Measurements from ENCODE around the gene COL26A1.
"Not testable (repeated sequence)": the region's sequence is repeated elsewhere in the genome, so short reads cannot be mapped to it uniquely, and the experiment has no call there.

COL26A1 gene

DNA sequence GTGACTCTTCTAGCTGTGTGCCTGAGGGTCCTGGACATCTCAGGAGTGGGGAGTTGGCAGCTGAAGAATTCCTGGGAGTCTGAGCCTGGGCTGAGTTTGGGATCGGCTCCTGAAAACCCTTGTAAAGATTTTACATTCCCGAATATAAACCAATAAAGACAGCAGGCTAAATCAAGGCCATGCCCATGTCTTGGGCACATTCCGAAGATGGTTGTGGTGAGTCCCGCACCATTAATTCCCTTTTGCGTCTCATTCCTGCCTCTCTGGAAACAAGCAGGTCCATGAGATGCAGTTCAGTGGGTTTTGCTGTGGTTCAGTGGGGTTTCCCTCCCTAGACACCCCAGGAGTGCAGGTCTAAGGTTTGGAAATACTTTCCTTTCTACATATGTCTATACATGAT, 90.9 kb downstream of the COL26A1 start:
- DNase-seq = no peak

DNA sequence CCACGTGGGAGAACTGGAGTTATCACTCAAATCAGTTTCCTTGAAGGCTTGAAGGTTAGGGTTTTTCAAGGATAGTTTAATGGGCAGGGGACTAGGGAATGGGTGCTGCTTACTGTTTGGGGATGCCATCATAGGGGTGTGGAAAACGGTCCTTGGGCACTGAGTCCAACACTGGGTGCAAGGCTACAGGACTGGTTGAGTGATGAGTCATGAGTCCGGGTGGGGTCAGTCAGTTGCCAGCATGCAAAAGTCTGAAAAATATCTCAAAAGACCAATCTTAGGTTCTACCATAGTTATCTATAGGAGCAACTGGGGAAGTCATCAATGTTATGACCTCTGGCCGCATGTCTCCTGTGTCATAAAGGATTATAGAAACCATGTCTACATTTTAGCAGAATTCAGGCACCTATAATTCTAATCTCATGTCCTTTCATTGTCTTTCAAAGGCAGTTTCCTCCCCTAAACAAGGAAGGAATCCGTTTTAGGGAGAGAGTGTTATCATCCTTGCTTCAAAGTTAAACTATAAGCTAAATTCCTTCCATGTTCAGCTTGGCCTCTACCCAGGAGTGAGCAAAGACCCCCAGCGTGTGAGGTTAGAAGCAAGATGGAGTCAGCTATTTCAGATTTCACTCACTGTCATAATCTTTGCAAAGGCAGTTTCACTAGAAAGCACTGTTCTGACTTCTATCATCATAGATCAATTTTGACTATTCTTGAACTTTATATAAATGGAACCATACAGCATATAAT, 94.5 kb downstream of the COL26A1 start:
- DNase-seq = no peak

DNA sequence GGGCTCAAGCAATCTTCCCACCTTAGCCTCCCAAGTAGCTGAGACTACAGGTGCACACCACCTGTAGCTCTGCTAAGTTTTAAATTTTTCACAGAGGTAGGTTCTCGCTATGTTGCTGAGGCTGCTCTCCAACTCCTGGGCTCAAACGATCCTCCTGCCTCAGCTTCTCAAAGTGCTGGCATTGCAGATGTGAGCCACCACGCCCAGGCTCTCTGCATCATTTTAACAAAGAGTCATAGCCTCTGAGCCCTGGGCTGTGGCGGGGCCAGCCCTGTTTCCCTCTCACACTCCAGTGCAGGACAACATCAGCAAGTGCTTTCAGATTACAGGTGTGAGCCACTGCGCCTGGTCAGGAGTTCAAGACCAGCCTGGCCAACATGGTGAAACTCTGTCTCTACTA, 102.5 kb downstream of the COL26A1 start:
- DNase-seq = no peak

DNA sequence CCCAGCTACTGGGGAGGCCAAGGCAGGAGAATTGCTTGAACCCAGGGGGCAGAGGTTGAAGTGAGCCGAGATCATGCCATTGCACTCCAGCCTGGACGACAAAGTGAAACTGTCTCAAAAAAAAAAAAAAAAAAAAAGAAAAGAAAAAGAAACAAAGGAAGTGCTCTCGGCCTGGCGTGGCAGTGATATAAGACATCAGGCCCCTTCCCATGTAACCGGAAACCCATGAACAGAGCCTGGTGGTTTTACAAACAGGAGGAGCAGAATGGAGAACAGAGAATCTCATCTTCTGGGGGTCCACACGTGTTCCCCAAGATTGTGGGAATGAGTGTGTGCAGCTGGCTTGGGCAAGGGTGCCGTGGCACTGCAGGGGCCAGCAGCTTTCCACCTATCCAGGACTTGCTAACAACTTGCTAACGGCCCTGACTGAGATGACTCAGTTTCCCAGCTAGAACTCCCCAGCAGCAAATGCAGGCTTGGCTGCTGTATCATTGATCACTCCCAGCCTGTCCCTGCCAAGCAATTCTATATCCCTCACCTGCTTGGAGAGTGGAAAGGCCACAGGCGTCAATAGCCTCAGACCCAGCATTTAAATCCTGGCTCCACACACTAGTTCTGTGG, 103.0 kb downstream of the COL26A1 start:
- DNase-seq = peak in 1 of 5 experiments; percentile 31

DNA sequence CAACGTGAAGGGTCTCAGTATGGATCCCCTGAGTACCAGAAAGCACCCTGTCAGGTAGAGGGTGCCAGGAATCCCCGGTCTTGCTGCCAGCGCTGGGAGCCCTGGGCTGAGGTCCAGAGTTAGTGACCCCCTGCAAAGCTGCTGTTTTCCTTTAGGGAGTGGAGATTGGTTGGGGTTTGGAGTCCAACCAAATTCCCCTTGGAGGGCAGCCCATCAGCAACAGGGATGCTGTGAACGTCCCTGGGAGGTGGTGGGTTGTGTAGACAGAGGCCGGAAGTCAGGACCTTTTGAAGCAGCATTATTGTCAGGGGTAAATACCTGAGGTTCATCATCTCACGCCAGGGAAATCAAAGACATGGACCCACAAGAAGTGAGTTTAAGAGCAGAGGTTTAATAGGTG, 104.2 kb downstream of the COL26A1 start:
- no peak for DNase-seq

DNA sequence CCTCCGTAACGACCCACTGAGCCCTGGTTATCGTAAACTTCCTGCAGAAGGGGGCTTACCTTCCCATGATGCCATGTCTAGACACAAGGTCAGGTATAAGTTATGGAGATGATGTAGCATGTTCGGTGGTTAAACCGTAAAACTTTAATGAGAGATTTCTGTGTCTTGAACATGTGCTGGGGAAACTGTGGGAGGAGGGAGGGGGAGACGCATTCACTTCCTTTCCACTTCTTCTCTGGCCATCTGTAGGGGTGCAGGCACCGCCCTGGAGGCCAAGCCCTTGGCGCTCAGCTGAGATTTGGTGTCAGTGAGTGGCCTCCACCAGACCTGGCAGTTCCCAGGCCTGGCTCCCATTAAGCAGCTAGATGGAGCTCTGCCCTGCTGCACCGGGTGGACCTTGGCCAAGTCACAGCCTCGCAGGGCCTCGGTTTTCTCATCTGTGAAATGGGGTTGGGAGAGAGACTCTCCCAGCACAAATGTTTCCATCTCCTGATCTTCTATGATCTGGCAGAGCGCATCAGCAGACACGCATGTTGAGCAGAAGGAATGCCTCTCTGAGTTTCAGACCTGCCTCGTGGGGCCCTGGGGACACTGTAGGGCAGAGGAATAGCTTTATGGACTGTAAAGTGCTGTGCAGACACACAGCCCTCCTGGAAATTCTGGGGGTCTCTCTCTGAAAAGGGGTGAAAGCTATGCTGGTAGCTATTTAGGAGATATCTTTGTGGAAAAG, 106.0 kb downstream of the COL26A1 start:
- no peak for DNase-seq

DNA sequence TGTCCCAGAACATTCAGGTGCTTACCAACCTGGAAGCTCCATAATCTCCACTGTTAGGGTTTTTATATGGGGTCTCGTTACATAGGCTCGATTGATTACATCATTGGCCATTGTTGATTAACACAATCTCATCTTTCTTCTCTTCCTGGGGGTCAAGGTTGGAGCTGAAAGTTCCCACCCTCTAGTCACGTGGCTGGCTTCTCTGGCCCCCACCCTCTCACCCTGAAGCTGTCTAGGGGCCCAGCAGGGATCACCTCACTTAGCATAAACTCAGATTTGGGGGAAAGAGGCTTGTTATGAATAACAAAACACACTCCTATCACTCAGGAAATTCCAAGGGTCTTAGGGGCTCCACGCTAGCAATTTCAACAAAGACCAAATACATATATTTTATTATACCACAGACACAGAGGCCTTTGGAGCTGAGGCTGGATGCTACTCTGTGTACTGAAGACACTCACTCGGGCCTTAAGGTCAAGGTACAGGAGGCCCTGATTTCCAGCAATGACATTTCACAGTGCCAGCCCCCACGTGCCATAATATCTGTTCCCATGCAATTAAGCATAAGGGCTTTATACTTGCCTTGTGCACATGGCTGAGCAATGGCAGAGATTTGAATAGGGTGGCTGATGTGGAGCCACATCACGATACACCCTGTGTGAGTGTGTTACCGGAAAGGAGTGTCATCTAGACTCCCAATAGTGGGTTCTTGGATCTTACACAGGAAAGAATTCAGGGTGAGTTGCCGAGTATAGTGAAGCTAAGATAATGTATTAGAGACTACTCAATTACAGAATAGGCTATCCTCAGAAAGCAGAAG, 108.2 kb downstream of the COL26A1 start:
- DNase-seq = no peak

DNA sequence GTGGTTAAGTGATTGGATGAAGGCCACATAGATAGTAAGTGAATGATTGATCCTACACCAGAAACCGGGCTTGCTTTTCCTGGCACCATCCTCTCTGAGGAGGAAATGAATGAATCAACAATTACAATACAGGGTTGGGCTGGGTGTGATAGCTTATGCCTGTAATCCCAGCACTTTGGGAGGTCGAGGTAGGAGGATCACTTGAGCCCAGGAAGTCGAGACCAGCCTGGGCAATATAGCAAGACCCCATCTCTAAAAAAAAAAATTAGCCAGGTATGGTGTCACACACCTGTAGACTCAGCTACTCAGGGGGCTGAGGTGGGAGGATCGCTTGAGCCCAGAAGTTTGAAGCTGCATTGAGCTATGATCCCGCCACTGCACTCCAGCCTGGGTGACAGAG, 111.5 kb downstream of the COL26A1 start:
- no peak for DNase-seq

DNA sequence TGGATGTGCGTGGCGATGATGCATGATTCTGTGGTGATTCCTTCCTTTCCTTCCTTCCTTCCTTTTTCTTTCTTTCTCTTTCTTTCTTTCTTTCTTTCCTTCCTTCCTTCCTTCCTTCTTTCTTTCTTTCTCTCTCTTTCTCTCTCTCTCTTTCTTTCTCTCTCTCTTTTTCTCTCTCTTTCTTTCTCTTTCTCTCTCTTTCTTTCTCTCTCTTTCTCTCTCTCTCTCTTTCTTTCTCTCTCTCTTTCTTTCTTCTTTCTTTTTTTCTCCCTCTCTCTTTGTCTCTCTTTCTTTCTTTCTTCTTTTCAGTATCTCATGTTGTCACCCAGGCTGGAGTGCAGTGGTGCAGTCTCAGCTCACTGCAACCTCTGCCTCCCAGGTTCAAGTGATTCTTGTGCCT, 113.0 kb downstream of the COL26A1 start:
- DNase-seq = not testable (repeated sequence)

DNA sequence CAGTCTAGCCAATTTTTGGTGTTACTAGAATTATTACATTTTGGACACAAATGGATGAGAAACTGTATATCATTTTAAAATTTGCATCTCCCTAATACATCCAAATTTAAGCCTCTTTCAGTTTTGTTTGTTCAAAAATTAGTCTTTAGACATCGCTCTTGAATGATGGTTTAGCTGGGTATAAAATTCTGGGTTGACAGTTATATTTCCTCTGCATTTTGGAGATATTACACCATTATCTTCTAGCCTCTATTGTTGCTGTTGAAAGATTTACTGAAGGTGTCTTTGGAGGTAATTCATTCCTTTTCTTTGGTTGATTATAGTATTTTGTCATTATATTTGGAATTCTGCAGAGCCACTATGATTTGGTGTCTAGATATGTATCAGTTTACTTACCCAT, 116.5 kb downstream of the COL26A1 start:
- no peak for DNase-seq

DNA sequence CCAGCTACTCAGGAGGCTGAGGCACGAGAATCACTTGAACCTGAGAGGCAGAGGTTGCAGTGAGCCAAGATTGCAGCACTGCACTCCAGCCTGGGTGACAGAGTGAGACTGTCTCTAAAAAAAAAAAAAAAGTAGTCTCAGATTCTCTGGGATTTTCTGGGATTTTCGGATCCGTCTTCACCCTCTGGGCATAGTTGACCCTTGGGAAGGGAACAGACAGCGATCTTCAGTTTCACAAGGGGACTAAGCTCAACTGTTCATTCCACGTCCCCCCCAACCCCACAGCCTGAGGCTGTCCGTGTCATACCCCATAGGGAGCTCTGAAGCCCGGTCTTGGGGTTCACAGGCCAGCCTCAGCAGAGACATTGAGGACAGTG, 123.4 kb downstream of the COL26A1 start:
- not testable (repeated sequence) for DNase-seq

DNA sequence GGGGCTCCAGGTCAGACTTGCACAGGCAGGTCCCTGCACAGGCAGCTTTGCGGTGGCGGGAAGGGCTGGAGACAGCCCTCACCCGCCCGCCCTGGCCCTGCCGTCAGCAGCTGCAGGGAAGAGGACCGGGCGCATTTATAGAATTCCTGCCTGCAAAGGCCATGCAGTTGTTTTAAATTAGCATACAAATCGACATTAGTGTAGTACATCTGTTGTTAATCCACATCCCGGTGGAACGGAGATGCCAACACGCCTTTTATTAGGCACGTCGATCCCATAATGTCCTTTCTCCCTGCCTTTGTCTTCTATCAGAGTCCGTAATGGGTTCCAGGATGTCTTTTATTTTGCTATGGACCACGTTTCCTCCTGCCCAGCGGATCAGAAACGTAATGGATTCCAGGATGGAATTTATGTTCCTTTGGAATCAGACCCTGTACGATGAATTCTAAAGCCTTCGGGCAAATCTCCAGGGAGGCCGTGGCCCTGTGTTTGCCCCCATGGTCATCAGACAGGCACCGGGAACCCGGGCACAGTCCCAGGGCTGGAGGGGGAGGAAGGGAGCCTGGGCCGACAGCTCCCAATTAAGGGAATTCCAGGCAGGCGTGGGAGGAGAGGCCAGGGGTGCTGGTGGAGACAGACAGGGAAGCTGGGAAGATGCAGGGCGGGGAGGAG, 123.9 kb downstream of the COL26A1 start:
- DNase-seq = no peak

DNA sequence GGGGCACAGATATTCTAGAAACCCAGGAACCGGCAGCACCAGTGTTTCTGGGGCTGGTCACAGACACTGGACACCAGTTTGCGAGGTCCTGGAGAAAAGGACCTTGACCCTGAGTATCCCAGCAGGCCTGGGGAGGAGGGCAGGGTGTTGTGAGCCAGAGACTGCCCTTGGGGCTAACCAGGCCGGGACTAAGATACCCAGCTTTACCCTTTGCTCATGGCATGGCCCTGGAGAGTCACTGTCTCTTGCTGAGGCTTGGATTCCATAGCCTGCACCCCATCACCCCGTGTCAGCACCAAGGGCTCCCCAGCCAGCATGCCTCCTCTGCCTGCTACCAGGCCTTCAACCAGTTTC, 124.4 kb downstream of the COL26A1 start:
- no peak for DNase-seq

DNA sequence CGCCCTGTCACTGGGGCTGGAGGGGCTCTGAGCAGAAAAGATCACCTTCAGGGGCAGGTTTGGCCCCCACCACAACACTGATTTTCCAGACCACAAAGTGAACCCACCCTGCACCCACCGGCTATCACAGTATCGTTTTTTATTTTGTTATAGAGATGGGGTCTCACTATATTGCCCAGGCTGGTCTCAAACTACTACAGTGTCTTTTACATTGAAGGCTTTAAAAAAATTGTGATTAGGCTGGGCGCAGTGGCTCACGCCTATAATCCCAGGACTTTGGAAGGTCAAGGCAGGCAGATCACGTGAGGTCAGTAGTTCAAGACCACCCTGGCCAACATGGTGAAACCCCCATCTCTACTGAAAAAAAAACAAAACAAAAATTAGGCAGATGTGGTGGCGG, 125.1 kb downstream of the COL26A1 start:
- DNase-seq = no peak

DNA sequence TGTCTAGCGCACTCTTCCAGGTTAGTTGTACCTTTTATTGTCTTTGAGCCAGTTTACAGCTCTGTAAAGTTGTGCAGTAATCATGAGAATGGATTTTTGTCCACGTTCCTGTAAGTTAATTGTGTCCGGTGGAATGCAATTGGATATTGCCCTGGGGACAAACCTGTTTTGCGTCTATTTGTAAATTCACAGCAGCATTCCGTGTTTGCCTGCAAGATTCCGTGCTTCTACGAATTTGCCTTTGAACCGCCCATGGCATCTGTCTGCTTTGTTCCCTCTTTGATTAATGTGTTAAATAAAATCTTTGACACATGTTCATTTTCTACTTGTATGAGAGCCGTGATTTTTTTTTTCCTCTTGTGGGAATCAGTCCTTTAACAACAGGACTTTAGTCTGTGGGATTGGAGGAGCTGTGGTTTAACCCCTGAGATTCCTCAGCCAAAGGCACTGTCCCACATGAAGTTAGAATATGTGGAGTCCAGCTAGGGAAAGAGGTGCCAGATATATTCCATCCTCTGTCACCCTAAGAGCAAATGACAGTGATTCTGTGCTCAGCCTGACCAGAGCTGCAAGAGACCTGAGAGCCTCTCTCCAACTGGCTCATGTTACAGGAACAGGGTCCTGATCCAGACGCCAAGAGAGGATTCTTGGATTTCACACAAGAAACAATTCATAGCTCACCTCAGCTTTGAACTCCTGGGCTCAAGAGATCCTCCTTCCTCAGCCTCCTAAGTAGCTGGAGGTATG, 126.3 kb downstream of the COL26A1 start:
- DNase-seq = no peak

DNA sequence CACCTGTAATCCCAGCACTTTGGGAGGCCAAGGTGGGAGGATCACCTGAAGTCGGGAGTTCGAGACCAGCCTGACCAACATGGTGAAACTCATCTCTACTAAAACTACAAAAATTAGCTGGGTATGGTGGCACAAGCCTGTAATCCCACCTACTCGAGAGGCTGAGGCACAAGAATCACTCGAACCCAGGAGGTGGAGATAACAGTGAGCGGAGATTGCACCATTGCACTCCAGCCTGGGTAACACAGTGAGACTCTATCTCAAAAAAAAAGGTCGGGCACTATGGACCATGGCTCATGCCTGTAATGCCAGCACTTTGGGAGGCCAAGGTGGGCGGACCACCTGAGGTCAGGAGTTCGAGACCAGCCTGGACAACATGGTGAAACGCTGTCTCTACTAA, 127.8 kb downstream of the COL26A1 start:
- not testable (repeated sequence) for DNase-seq

DNA sequence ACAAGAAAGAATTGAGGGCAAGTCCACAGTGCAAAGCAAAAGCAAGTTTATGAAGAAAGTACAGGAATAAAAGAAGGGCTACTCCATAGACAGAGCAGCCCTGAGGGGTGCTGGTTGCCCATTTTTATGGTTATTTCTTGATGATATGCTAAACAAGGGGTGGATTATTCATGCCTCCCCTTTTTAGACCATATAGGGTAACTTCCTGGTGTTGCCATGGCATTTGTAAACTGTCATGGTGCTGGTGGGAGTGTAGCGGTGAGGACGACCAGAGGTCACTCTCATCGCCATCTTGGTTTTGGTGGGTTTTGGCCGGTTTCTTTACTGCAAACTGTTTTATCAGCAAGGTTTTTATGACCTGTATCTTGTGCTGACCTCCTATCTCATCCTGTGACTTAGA, 128.8 kb downstream of the COL26A1 start:
- not testable (repeated sequence) for DNase-seq

DNA sequence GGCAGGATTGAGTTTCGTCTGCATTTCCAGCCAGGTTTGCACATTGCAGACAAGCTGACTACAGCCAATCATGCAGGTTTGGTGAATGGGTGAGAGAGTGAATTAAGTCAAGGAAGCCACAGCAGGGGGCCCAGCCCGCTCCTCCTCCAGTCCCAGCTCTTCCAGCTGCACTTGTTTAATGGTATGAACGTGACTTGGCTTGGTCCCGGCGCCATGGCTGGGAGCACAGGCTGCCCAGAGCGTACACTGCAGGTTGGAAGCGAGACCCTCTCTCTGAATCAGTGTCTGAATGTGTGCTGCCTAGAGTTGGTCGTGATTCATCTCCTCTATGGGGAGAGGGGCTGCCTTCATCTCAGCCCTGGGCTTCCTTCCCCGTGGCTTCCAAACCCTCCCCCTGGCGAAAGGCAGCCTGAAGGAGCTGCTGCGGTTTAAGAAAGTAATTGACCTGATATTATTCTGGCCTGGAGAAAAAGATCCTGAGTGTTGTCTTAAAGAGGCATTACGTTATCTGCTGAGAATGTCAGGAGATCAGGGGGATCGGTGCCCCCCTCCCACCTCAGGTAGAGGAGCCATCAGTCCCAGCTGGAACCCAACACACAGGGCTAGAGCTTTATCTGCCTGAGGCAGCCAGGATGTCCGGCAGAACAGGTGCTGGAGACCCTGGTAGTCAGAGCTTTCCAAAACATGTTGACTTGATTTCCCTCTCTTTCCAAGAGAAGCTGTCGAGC, 132.1 kb downstream of the COL26A1 start:
- DNase-seq = no peak

DNA sequence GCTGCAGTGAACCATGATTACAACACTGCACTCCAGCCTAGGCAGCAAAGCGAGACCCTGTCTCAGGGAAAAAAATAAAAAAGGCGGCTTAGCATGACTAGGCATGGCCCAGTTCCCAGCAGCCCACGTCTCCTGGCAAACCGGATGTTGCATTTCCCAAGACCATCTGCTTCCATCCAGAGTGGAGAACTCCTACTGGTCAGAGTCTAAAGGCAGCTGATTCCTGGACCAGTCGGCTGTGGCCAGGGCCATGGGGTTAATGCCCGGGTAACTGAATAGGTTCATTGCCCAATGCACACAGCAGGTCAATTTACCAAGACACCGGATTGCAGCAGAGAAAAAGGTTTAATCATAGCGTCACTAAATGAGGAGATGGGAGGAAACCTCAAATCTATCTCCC, 133.3 kb downstream of the COL26A1 start:
- DNase-seq = no peak

DNA sequence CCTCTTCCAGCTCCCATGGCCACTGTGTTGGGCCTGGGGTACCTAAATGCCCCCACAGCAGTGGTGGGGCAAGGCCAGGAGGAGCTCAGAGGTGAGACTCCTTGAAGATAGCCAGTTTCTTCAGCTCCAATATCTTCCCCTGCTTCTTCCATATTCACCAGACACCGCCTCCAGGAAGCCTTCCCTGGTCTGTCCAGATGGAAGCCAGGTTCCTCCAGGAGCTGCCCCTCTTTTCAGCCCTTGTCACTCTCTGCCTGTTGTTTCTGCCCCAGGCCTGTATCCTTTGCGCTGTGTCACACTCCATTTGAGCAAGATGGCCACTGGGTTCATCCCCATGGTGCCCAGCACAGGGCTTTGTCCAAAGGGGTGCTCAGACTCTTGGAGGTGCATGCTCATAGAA, 138.7 kb downstream of the COL26A1 start:
- DNase-seq = no peak

DNA sequence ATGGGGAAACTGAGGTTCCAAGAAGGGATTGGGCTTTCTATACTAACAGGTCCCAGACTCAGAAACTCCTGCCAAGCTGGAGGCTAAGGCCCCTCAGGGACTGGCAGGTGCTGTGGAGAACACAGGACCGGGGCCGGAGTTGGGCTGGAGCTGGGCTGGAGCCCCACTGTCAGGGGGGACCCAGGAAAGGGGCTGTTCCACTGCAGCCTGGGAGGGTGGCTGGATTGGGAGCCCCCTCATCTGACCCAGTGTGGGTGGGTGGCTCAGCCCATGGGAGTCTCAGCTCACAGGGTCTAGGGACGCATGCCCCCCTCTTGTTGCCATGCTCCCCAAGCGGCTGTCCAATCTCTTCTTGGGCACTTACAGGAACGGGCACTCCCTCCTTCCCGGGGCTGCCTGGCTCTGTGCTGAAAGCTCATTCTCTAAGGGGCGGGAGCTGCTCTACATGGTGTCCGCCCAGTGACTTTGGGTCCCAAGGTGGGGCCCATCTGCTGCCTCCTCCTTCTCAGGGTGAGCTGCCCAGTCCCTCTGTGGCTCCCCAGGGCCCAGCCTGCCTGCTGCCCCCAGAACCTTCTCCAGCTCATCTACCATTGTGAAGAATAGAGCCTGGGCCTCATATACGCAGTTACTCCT, 139.9 kb downstream of the COL26A1 start:
- DNase-seq = no peak

All from T-helper 2 cell (primary cell).